Stimulated activated naive CD4-positive, alpha-beta T cell treated with Interleukin-2 at 50 U/mL for 16 hours (primary cell): ENCODE results near the gene SMIM28.

Source experiments
- DNase-seq: peaks from one replicate; lab custom pipeline; 2025; lab: John Stamatoyannopoulos, UW

Gene SMIM28

DNA sequence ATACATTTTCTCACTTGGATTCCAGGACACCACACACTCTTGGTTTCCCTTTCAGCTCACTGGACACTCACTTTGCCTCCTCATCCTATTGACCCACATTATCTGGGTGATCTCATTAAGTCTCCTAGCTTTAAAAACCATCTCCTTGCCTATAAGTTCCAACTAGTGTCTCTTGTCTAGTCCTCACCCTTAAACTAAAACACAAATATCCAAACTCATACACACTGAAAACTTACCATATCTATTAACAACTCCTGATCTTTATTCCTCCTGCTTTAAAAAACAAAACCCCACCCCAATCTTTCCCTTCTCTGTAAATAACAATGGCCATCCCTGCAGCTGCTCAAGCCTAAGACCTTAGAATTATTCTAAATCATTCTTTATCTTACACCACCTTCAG, 3.5 kb upstream of the SMIM28 start:
- DNase-seq: no peak

DNA sequence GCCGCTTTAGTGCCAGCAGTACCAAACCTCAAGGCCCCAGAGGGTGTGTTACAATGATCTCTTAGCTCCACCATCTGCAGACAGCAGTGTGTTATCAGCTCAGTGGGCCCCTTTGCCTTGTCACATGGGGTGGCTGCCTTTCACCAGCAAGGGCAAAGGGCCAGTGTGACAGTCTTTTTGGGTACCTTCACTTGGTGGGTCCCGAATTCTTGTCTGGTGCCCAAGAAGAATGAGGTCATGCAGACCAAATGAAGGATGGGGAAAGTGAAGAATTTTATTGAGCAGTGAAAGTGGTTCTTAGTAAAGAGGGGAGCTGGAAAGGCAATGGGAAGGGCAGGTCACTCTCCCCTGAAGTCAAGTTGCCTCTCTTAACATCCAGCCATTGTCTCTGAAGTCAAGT, 2.9 kb upstream of the SMIM28 start:
- no peak for DNase-seq

DNA sequence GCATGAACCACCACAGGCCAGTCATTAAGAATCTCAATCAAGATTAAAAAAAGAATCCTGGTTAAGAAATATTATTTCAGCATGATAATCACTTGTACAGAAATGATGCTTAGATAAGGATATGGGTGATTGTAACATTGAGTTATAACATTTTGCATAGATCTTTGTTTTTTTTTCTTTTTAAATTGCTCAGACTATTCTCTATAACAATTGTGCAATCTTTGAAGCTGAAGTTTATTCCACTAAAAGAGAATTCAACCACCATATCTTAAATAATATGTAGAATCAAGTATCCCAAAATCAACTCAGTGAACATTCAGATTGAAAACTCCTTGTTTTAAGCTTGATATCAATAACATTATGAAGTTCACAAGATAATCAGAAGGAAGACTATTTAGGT, 663 bp upstream of the SMIM28 start:
- DNase-seq: no peak

DNA sequence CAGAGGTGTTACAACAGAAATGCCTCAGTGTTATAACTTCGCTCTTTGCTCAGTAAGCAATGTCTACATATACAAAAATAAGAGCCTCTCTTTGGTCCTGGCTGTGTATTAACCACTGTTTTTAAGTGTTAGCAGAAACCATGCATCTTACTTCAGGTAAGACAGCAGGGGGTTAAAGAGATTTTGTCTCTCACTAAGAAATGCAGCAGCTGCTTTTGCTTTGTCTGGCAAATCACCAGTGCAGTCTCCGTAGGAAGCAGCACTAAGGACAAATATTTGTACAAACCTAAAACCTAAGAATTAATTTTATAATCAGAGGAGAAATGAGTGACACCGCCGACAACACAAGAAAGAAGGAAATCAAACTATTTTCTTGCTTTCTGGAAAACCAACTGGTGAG, 758 bp downstream of the SMIM28 start:
- DNase-seq: no peak

DNA sequence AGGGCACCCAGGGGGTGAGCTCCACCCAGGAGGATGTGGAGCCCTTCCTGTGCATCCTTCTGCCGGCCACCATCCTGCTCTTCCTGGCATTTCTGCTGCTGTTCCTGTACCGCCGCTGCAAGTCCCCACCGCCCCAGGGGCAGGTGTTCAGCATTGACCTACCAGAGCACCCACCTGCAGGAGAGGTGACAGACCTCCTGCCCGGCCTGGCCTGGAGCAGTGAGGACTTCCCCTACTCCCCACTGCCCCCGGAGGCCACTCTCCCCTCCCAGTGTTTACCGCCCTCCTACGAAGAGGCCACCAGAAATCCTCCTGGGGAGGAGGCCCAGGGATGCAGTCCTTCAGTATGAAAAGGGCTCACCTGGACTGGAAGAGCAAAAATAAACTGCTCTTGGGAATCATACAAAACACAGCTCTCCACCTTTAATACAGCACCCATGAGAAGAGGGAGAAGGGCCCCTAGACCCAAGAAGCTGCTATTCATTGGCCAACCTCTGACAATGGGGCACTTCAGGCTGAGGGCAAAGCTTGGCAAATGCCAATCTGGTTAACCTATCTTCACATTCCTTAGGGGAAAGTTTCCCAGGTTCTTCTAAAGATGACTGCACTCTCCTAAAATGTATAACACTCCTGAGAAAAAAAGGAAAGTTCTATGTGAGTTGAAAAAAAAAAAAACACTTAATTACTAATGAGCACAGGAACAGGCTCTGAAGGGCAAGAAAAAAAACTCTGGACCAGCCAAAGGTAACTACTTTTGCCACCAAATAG, 5.0 kb downstream of the SMIM28 start:
- DNase-seq: no peak

DNA sequence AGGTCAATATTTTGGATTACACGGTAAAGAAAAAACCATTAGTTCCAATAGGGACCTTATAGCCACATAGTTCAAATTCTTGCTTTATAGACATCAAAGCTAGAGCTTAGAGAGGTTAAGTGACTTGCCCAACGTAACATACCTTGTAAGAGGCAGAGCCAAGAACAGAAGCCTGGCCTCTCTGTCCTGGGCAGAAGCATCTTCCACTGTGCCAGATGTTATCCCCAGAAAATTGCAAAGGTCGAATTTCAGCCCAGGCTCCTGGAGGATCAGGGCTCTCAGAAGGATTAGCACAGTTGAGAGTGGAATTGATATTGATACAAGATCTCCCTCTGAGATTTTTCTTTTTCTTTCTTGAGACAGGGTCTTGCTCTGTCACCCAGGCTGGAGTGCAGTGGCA, 6.1 kb downstream of the SMIM28 start:
- no peak for DNase-seq

DNA sequence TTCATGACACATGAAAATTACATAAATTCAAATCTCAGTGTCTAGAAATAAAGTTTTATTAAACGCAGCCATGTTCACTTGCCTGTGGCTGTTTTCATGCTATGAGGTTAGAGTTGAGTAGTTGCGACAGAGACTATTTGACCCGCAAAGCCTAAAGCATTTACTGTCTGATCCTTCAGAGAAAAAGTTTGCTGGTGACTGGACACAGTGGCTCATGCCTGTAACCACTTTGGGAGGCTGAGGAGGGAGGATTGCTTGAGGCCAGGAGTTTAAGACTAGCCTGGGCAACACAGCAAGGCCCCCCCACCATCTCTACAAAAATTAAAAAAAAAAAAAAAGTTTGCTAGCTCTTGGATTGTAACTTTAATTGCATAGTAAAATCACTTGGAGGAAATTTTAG, 9.2 kb downstream of the SMIM28 start:
- DNase-seq: no peak

DNA sequence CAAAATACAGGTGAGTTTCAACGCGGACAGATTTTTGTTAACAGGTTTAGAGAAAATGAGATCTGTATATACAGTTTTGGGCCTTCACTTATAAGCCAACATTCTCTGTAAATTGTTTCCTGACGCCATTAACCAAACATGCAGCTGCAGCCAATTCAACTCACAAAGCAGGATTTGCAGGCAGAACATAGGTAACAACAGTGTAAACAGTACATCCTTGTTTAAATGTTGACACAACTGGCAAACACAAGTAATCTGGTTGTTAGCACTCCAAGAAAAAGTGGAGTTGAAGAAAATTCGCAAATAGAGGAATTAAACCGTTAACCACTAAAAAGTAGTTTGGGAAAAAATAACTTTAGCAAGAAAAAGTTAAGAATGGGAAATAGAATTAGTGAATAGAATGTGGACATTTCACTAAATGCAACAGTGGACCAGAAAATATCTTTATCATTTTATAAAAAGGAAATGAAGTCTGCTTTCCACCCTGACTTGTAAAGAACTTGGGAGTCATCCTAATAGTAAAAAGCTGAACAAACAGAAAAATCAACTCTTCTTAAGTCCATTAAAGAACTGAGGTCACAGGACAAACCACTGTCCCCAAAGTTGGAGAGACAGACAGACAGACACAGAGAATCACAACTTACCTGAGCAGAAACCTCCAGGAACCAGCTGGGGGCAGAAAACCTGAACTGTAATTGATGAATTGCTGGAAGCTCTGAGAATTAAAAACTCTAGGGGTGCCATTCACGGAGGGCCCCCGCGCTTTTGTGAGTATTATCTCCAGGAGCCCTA, 10.1 kb downstream of the SMIM28 start:
- no peak for DNase-seq

DNA sequence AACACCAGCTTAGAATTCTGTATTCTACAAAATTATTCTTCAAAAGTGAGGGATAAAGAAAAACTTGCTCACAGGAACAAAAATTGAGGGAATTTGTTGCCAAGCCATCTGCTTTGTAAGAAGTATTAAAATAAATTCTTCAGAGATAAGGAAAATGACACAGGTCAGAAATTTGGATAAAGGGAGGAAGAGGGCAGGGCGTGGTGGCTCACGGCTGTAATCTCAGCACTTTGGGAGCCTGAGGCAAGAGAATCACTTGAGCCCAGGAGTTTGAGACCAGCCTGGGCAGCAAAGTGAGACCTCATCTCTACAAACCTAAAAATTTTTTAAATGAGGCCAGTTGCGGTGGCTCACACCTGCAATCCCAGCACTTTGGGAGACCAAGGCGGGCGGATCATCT, 11.8 kb downstream of the SMIM28 start:
- DNase-seq: no peak

DNA sequence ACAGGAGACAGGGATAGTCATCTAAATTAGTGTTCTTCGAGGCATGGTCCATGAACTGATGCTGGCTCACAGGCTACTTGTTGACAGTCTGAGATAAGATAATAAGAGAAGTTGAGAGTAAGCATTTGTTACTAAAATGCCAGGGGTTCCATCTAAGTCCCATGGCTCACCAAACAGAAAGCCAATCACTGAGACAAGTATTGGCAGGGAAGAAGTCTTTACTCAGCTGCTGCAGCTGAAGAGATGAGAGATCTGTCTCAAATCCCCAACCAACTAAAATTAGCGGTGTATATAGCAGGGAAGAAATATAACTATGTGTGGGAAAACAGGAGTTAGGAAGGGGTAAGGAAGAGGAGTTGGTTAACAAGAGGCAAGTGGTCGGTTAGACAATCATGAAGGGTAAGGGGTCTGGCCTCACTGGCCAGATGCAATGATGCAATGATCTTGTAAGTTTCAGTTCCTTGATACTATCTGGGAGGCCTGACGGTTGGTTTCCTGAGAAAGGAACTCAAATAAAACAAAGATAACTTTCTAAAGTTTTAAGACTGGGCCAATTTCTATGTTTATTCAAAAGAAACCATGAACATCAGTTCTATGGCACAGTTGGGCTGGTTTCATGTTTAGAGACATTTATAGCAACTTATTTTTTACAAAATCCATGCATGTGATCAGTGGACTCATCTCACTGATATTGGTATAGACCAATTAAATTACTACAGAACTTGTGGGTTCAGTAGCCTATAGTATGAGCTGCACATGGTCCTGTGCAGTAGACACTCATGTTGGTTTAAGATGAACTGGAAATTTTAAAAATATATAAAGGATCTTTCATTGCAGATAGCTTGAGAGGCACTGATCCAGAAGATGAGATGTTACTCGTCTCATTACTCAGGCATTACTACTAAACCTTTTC, 16.4 kb downstream of the SMIM28 start:
- DNase-seq: no peak

DNA sequence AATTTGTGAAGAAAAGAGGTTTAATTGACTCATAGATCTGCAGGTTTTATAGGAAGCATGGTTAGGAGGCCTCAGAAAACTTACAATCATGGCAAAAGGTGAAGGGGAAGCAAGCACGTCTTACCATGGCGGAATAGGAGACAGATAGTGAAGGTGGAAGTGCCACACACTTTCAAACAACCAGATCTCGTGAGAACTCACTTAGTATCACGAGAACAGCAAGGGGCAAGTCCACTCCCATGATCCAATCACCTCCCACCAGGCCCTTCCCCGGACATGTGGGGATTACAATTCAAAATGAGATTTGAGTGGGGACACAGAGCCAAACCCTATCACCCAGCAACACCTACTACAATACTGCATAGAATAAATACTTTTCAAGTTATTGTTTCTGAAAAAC, 19.0 kb downstream of the SMIM28 start:
- no peak for DNase-seq

DNA sequence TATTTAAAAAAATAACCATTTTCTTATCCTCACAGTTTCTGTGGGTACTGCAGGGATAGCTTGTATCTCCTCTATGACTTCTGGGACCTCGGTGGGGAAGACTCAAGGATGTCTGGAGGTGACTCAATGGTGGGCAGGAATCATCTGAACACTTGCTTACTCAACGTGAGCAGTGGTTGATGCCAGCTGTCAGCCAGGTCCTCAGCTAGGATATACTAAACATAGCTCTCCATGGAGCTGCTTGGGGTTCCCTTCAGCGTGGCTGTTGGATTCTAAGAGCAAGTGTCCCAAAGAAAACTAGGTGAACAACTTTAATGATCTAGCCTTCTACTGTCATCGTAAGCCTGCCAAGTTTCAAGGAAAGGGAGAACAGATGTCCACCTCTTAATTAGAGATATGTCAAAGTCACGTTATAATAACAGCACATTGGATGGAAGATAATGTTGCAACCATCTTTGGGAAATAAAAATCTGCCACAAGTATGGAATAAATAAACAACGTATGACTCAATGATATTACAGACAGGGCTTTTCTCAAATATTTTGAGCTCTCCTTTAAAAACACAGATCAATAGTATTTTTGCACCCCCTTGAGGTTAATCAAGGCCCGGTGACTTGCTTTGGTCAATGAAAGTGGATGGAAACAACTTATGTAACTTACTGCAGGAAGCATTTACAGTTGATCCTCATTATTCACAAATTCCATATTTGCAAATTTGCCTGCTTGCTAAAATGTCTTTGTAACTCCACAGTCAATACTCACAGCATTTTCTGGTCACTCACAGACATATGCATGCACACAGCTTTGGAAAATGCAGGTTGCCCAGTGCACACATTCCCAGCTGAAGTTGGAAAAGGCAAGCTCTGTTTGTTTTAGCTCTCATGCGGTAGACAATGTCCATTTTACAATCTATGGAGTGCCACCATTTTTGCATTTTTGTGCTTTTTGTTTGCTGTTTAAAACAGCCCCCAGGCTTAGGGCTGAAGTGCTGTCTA, 19.7 kb downstream of the SMIM28 start:
- DNase-seq: no peak

DNA sequence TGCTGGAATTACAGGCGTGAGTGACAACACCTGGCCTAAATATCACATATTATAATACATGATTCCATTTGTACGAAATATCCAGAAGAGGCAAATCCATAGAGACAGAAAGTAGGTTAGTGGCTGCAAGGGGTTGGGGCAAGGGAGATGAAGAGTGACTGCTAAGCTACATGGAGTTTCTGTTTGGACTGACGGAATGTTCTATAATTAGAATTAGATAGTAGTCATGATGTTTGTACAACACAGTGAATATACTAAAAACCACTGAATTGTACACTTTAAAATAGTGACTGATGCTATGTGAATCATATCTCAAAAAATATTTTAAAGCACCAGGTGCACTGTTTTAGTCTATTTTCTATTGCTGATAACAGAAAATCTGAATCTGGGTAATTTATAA, 22.6 kb downstream of the SMIM28 start:
- DNase-seq: no peak

DNA sequence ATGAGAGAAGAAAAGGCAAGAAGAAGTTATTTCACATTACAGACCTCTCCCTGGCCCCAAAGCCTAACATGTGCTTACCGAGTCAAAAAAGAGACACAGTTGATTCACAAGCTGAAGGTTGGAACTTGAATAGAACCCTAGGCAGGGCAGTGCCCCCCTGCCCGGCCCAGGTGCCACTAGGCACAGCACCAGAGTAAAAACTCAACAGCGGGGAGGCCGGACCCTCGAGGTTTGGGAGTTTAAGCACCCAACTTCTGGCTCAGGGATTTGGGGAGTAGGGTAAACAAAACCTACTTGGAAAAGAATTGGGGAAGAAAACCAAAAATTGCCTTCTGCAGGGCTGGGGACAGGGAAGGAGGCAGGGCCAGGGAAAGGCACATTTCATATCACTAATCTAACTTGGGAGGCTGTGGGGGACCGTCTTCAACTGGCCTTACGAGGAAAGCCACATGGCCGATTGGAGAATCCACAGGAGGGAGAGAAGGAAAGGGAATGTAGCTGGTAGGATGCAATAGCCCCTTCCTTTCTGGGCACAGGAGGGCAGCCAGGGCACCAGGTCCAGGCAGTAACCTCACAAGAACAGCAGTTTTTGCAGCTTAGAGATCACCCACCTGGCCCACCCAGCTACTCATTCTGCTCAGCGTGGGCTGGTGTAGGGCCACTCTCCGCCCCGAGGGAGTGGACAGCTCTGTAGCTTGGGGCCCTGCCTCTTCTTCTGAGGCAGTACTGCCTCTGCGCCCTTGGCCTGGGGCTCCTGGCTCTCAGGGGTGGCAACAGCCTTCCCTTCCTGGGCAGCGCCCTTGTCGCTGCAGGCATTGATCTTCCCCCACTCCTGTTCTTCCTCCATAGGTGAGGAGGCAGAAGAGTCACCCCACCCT, 24.5 kb downstream of the SMIM28 start:
- DNase-seq: no peak

DNA sequence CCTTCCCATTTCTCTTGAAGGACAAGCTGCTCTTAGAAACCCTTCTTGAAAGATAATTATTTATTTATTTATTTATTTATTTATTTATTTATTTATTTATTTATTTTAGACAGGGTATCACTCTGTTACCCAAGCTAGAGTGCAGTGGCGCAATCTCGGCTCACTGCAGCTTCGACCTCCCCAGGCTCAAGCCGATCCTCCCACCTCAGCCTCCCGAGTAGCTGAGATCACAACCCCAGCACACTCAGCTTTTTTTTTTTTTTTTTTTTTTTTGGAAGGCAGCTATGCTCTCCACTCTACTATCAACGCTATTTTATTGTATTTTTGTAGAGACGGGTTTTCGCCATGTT, 25.1 kb downstream of the SMIM28 start:
- no peak for DNase-seq

DNA sequence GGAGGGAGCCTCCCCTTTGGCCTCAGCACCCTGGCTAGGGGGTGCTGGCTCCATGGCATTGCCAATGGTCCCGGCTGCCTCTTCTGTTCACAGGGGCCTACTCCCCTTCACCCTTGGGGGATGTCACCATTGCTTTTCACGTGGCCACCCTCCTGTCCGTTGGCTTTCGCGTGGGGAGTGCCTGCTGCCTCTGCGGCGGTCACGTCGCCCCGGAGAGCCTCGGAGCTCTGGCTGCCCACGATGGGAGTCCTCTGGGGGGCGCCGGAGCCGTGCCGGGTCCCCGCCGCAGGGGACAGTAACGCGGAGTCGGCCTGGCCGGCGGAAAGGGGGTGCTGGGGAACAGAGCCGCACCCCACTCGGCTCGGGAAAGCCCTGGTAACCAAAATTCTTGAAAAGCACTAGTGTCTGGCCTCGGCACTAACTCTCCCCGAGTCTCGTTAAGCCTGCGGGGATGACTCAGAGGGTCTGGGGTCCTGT, 25.7 kb downstream of the SMIM28 start:
- peak; percentile 15 for DNase-seq

DNA sequence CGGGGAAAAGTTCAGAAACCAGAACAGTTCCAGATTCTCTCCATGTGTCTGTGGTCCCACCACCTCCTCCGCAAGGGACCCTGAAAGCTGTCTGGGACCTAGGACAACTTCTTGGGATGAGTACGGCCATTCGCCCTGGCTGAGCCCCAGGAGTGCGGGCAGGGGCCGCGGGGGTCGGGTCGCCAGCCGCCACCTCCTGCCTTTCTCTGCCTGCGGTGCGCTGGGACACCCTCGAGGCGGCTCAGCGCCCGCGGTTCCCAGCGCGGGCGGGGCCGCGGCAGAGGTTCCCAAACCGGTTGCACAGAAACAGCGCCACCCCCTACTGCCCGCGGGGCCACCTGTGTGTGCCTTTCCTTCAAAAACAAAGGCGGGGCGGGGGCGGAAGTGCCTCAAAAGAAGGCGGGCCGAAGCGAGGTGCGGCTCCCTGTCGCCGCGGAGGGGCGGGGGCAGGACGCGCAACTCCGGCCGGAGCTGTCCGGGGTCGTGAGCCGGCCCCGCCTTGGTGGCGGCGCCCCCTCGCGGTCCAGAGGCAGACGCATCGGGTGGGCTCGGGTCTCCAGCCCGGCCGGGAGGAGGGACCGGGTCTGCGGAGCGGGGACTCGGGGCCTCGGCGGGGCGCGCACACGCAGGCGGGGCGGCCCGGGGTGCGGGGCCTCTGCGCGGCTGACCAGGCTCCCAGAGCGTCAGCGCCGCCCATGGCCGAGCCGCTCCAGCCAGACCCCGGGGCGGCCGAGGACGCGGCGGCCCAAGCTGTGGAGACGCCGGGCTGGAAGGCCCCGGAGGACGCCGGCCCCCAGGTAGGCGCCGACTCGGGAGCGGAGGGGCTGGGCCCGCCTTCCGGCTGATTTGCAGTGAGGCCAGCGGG, 26.3 kb downstream of the SMIM28 start, which contains the start of gene HEBP2:
HEBP2 (plus strand) TSS at position 423 of the 865 bp plus-strand sequence; CDS start at position 696, 273 bp downstream.
- DNase-seq: peak; percentile 89

DNA sequence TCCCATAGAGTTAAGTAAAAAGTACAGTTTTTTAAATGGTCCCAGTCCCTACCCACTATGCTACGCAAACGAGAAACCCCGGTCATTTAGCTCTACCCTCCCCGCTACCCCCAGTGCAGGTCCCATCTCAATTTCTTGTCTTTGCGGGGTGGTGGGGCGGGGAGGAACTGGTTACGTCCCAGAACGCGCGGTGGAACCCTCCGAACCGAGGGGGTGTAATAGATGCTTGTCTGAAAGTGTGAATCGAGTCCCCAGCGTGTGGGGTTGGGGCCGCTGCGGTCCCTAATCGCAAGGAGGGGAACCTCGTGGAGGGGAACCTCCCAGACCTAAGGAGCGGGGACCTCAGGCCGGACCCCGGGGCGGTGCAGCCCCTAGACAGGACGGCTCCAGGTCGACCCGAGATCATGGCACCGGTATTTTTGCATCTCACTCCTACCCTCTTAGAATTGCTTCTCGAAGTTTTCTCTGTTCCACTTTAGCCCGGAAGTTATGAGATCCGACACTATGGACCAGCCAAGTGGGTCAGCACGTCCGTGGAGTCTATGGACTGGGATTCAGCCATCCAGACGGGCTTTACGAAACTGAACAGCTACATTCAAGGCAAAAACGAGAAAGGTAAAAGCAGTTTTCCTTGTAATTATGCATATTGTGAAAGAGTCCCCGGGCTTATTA, 27.1 kb downstream of the SMIM28 start:
- peak; percentile 20 for DNase-seq
